SK-N-SH (cell line): ENCODE measurements around the gene C10orf67. TPM values are rescaled to one million over a fixed set of nuclear protein-coding genes. Genes with fewer than 3 reads are reported as not detected.
"Not testable (repeated sequence)": the region's sequence is repeated elsewhere in the genome, so short reads cannot be mapped to it uniquely, and the experiment has no call there.

Source experiments
- CTCF ChIA-PET: fragments of 300-600, 350-600 bp; formaldehyde crosslinking; extraction: SDS; loops from one replicate; lab custom pipeline; 2021; lab: Yijun Ruan, JAX
- POLR2A ChIA-PET: fragments of 350-600 bp; sonication (Branson Sonifier 250); formaldehyde crosslinking; extraction: SDS; loops from one replicate; lab custom pipeline; 2020; ENCODE audit warnings: antibody characterized with exemption, inconsistent platforms; lab: Yijun Ruan, JAX
- DNase-seq: peaks from one replicate; pipeline ENCODE4 v3.0.0; 2012
- H2AFZ ChIP-seq: fragments of 200-600 bp; sonication (generic); 2 replicates; pipeline ENCODE4 v1.8.1; 2016; ENCODE audit warnings: antibody characterized with exemption, mild to moderate bottlenecking, low read depth
- H3F3A ChIP-seq: fragments of 200-600 bp; sonication (generic); replicated peaks from 2 replicates; pipeline ENCODE3; 2016; ENCODE audit warnings: antibody characterized with exemption, mild to moderate bottlenecking; ENCODE audit not compliant: insufficient read depth
- H3K27ac ChIP-seq, 2 experiments: fragments of 200-500 bp in 1 of 2; fragments of 200-600 bp in 1 of 2; sonication (Bioruptor generic) in 1 of 2; sonication (generic), shearing (Covaris generic) in 1 of 2; 2 replicates each; pipeline versions ENCODE4 v1.5.1 to v1.6.1; 2014 to 2016; ENCODE audit warnings: low read depth in 2 of 2, inconsistent platforms in 1 of 2, low read length in 1 of 2, mild to moderate bottlenecking in 1 of 2, mixed read lengths in 1 of 2
- H3K27me3 ChIP-seq: fragments of 200-600 bp; sonication (generic), shearing (Covaris generic); 2 replicates; pipeline ENCODE4 v1.6.1; 2016; ENCODE audit warnings: mixed run types; ENCODE audit not compliant: insufficient read depth
- H3K36me3 ChIP-seq, 2 experiments: fragments of 200-500 bp in 1 of 2; fragments of 200-600 bp in 1 of 2; sonication (Bioruptor generic) in 1 of 2; sonication (generic) in 1 of 2; replicated peaks in 1 of 2; 2 replicates each; pipeline versions ENCODE3 to v1.5.1; 2014 to 2016; ENCODE audit warnings: low read length in 1 of 2, mild to moderate bottlenecking in 1 of 2; ENCODE audit not compliant: insufficient read depth in 2 of 2, control insufficient read depth in 1 of 2
- H3K4me1 ChIP-seq, 2 experiments: fragments of 200-500 bp in 1 of 2; fragments of 200-600 bp in 1 of 2; sonication (Bioruptor generic) in 1 of 2; sonication (generic), shearing (Covaris generic) in 1 of 2; 2 replicates each; pipeline versions ENCODE4 v1.5.1 to v1.6.1; 2014 to 2016; ENCODE audit warnings: low read depth in 1 of 2, low read length in 1 of 2, mixed run types in 1 of 2; ENCODE audit not compliant: insufficient read depth in 2 of 2, control insufficient read depth in 1 of 2
- H3K4me2 ChIP-seq: fragments of 200-600 bp; sonication (generic), shearing (Covaris generic); 2 replicates; pipeline ENCODE4 v1.6.1; 2017; ENCODE audit warnings: mixed run types
- H3K4me3 ChIP-seq, 2 experiments: fragments of 200-500 bp in 1 of 2; fragments of 200-600 bp in 1 of 2; sonication (Bioruptor generic) in 1 of 2; sonication (generic), shearing (Covaris generic) in 1 of 2; 2 replicates each; pipeline versions ENCODE4 v1.5.1 to v1.8.1; 2014 to 2016; ENCODE audit warnings: low read depth in 2 of 2, inconsistent platforms in 1 of 2, low read length in 1 of 2, mild to moderate bottlenecking in 1 of 2, mixed read lengths in 1 of 2, moderate library complexity in 1 of 2
- H3K79me2 ChIP-seq: fragments of 200-600 bp; sonication (generic); 2 replicates; pipeline ENCODE4 v1.8.1; 2017; ENCODE audit warnings: mild to moderate bottlenecking; ENCODE audit not compliant: insufficient read depth
- H3K9ac ChIP-seq: fragments of 200-600 bp; sonication (generic); 2 replicates; pipeline ENCODE4 v1.6.1; 2017; ENCODE audit warnings: mixed run types
- H3K9me2 ChIP-seq: fragments of 200-600 bp; sonication (generic); 2 replicates; pipeline ENCODE4 v1.6.1; 2017; ENCODE audit warnings: mixed run types
- H3K9me3 ChIP-seq: fragments of 200-600 bp; sonication (generic); 2 replicates; pipeline ENCODE4 v1.6.1; 2017; ENCODE audit warnings: mixed run types, mild to moderate bottlenecking, moderate library complexity
- H4K20me1 ChIP-seq: fragments of 200-600 bp; sonication (generic); 2 replicates; pipeline ENCODE4 v1.6.1; 2017; ENCODE audit warnings: mild to moderate bottlenecking, mixed run types; ENCODE audit not compliant: insufficient read depth
- EZH2phosphoT487 ChIP-seq: fragments of 200-600 bp; sonication (generic); IDR thresholded peaks from 2 replicates; pipeline ENCODE4 v1.6.1; 2017; ENCODE audit warnings: low read depth, mixed run types, mild to moderate bottlenecking, antibody characterized with exemption, moderate library complexity, borderline replicate concordance
- GATA2 ChIP-seq: sonication (generic); formaldehyde crosslinking; IDR thresholded peaks from 2 replicates; pipeline ENCODE4 v1.5.0; 2020; ENCODE audit warnings: mild to moderate bottlenecking, missing genetic modification reagents
- NRF1 ChIP-seq: IDR thresholded peaks from 2 replicates; pipeline ENCODE4 v1.6.1; 2012; ENCODE audit warnings: low read depth, mild to moderate bottlenecking, low read length
- RXRA ChIP-seq: IDR thresholded peaks from 2 replicates; pipeline ENCODE4 v1.4.0; 2012; ENCODE audit warnings: low read depth, mild to moderate bottlenecking, borderline replicate concordance
- SMC3 ChIP-seq: IDR thresholded peaks from 2 replicates; pipeline ENCODE4 v1.6.1; 2012; ENCODE audit warnings: low read depth, low read length, improper control_type of control experiment
- TEAD4 ChIP-seq: IDR thresholded peaks from 2 replicates; pipeline ENCODE4 v1.4.0; 2012; ENCODE audit warnings: mild to moderate bottlenecking, borderline replicate concordance; ENCODE audit not compliant: insufficient read depth
- YY1 ChIP-seq: IDR thresholded peaks from 2 replicates; pipeline ENCODE4 v1.4.0; 2012; ENCODE audit warnings: low read depth, mild to moderate bottlenecking
- WGBS: methylation state at CpG from one replicate; pipeline ENCODE4 v1.1.6; 2017; ENCODE audit warnings: low lambda C conversion rate; 5-methylcytosine and 5-hydroxymethylcytosine counted together
- polyA plus RNA-seq, 3 experiments: library from polyadenylated mRNA; depleted of rRNA; stranded (reverse); fragments of >200 nt; gene quantifications; 2 replicates each; pipeline ENCODE4 v1.2.3, GENCODE V29; 2012

Gene C10orf67
- polyA plus RNA-seq, 1 of the 3 experiments (the other 2 are of a cell fraction): 0.97 TPM

DNA sequence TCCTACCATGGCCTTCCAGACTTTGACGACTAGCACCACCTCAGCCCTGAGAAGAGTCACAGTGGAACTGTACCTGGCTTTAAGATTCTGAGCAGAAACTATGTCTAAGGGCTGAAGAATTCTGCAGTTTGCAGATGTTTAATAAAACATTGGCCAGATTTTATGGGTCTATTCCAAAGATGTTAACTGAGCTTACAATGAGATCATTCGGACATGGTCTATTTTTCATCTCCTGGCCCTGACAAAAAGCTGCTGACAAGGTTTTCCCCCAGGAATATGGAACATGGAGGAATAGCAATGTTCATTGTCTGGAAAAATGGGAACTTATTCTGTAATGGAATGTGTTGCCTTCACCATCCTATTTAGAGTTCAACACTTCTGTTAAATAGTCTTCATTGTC is 86.1 kb downstream of the C10orf67 start:
- H3K79me2 ChIP-seq: no peaks in the 10 kb centered on the region

DNA sequence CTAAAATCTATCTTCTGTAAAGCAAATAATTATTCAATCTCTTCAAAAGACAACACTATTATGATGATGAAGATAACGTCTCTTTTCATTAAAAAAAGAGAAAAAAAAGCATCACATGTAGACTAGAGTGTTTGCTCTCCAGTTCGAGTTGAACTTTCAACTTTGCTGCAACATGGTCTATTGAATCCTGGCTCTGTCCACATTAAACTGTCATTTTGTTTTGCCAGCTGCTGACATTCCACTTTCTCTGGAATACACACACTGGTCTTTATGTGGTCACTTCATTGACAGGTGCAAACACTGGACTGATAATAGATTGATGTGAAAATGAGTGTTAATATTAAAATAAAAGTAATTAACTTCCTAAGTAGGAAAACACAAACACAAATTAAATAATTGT is 90.8 kb downstream of the C10orf67 start:
- no peak overlapping the region for H3K4me3 ChIP-seq
- H3K9me2 ChIP-seq: no peaks in the 10 kb centered on the region
- no peaks in the 10 kb centered on the region for H3K9me3 ChIP-seq
- no peak for DNase-seq
- no peaks in the 10 kb centered on the region for H3K4me1 ChIP-seq
- H3K9ac ChIP-seq: no peak overlapping the region
- ChIA-PET POLR2A (no interaction called here), CTCF (no interaction called here)
- H3K27ac ChIP-seq: no peak overlapping the region
- no peaks in the 10 kb centered on the region for H3K36me3 ChIP-seq
- no peaks in the 10 kb centered on the region for H4K20me1 ChIP-seq
- H3K4me2 ChIP-seq: no peak overlapping the region
- no peaks in the 10 kb centered on the region for H3F3A ChIP-seq
- TF ChIP-seq GATA2 (no peak), TEAD4 (no peak), SMC3 (no peak)
- 0% methylated on average over 2 of the region's 2 CpGs for WGBS
- no peaks in the 10 kb centered on the region for H3K79me2 ChIP-seq
- H3K27me3 ChIP-seq: no peaks in the 10 kb centered on the region
- H2AFZ ChIP-seq: no peak overlapping the region

More for the DNA sequence above, 86.1 kb downstream of the C10orf67 start:
- TF ChIP-seq YY1 (no peak), EZH2phosphoT487 (no peak), RXRA (no peak), NRF1 (no peak)
- no peak overlapping the region for H2AFZ ChIP-seq
- H3K4me1 ChIP-seq: no peaks in the 10 kb centered on the region
- ChIA-PET CTCF (interaction anchor here (1.3 kb wide), 1 partner anchor 35 kb away, joined by 3 read pairs; no protein-coding TSS in a partner anchor), POLR2A (no interaction called here)
- H3K9ac ChIP-seq: no peak overlapping the region
- H3K36me3 ChIP-seq: no peaks in the 10 kb centered on the region
- WGBS: 21% methylated on average over 2 of the region's 2 CpGs
- no peaks in the 10 kb centered on the region for H3F3A ChIP-seq
- no peak overlapping the region for H3K4me3 ChIP-seq
- no peaks in the 10 kb centered on the region for H3K9me3 ChIP-seq
- DNase-seq: no peak
- H3K27me3 ChIP-seq: no peaks in the 10 kb centered on the region
- H3K27ac ChIP-seq: no peak overlapping the region
- no peaks in the 10 kb centered on the region for H4K20me1 ChIP-seq
- no peaks in the 10 kb centered on the region for H3K9me2 ChIP-seq
- H3K4me2 ChIP-seq: no peak overlapping the region

DNA sequence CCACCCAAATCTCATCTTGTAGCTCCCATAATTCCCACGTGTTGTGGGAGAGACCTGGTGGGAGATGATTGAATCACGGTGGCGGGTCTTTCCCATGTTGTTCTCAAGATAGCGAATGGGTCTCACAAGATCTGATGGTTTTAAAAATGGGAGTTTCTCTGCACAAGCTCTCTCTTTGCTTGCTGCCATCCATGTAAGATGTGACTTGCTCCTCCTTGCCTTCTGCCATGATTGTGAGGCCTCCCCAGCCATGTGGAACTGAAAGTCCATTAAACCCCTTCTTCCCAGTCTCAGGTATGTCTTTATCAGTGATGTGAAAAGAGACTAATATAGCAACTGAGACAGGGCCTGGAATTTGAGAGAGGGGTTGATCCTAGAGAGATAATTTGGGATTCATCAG is 91.7 kb downstream of the C10orf67 start:
- H3K79me2 ChIP-seq, H4K20me1 ChIP-seq, H3K4me1 ChIP-seq, POLR2A ChIA-PET, DNase-seq, H3K4me3 ChIP-seq, H3K36me3 ChIP-seq, H3K9me2 ChIP-seq, H3K4me2 ChIP-seq, H3K27ac ChIP-seq, H2AFZ ChIP-seq, H3K9me3 ChIP-seq, H3K9ac ChIP-seq, H3K27me3 ChIP-seq, H3F3A ChIP-seq: not testable (repeated sequence)
- CTCF ChIA-PET: interaction anchor here (0.8 kb wide), 1 partner anchor 34 kb away, joined by 3 read pairs; no protein-coding TSS in a partner anchor
- WGBS: 50% methylated on average over 4 of the region's 4 CpGs

DNA sequence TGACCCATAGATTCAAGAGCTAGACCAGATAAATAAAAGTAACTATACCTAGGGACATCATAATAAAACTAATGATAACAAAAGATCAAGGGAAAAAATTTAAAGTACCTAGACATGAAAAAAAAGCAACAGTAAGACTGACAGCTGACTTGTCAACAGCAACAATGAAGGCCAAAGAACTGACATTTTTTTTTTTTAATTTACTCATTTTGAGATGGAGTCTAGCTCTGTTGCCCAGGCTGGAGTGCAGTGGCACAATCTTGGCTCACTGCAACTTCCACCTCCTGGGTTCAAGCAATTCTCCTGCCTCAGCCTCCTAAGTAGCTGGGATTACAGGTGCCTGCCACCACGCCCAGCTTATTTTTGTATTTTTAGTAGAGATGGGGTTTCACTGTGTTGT is 102.8 kb downstream of the C10orf67 start:
- H3K4me3 ChIP-seq, H3K36me3 ChIP-seq, H3K9me3 ChIP-seq, DNase-seq, H3K4me1 ChIP-seq, H4K20me1 ChIP-seq, H3K4me2 ChIP-seq, POLR2A ChIA-PET, H3K79me2 ChIP-seq, H2AFZ ChIP-seq, H3F3A ChIP-seq, H3K9ac ChIP-seq, H3K9me2 ChIP-seq, H3K27me3 ChIP-seq, H3K27ac ChIP-seq: not testable (repeated sequence)
- CTCF ChIA-PET: interaction anchor here (1.0 kb wide), 1 partner anchor 83 kb away, joined by 4 read pairs; no protein-coding TSS in a partner anchor
- 0% methylated on average over 1 of the region's 1 CpG for WGBS
